HepG2 (cell line): ENCODE measurements around the gene NFKB2. TPM values are rescaled to one million over a fixed set of nuclear protein-coding genes. Genes with fewer than 3 reads are reported as not detected.

Experiments used
- ATAC-seq: fragments of 200-7000 bp; cut with Tn5 transposase; 3 replicates; pipeline ENCODE4 v1.9.1; 2020; ENCODE audit warnings: mild to moderate bottlenecking, moderate library complexity
- BruUV-seq: library from RNA; stranded (reverse); fragments of 400-500 nt; replicated peaks from 2 replicates; lab custom pipeline; 2021; lab: Mats Ljungman, UMichigan
- CTCF ChIA-PET: fragments of 300-600 bp; formaldehyde crosslinking; extraction: SDS; loops from one replicate; lab custom pipeline; 2021; ENCODE audit warnings: low total read pairs, inconsistent platforms, low intra/inter-chr PET ratio; lab: Yijun Ruan, JAX
- POLR2A ChIA-PET: fragments of 350-600 bp; sonication (Branson Sonifier 250); formaldehyde crosslinking; loops from one replicate; lab custom pipeline; 2020; ENCODE audit warnings: antibody characterized with exemption, inconsistent platforms; lab: Yijun Ruan, JAX
- DNase-seq: peaks from one replicate; pipeline ENCODE4 v3.0.0-alpha.2; 2015; ENCODE audit warnings: low spot score
- FAIRE-seq: peaks from 3 replicates; lab custom pipeline; 2011; peaks lifted over from hg19 to GRCh38; lab: Jason Lieb, UNC
- H2AFZ ChIP-seq: one replicate; pipeline ENCODE4 v1.6.1; 2011; ENCODE audit warnings: low read length, inconsistent platforms
- H3K27ac ChIP-seq: fragments of 300-600 bp; 3 replicates; pipeline ENCODE4 v1.8.0; 2011; ENCODE audit warnings: mixed run types, mild to moderate bottlenecking, mixed read lengths, low read length, inconsistent platforms; ENCODE audit not compliant: insufficient read depth; ENCODE audit errors: extremely low read length
- H3K27me3 ChIP-seq, 2 experiments: fragments of 200-600 bp in 1 of 2; 2 replicates in 1 of 2; 3 replicates in 1 of 2; pipeline versions ENCODE4 v1.6.0 to v1.8.0; 2011; ENCODE audit warnings: low read length in 2 of 2, mild to moderate bottlenecking in 2 of 2, moderate library complexity in 2 of 2, inconsistent platforms in 1 of 2; ENCODE audit not compliant: insufficient read depth in 2 of 2, control insufficient read depth in 1 of 2
- H3K36me3 ChIP-seq, 2 experiments: fragments of 200-600 bp in 1 of 2; replicated peaks in 1 of 2; 2 replicates in 1 of 2; 3 replicates in 1 of 2; pipeline versions ENCODE4 v1.5.1 to v1.8.0; 2011; ENCODE audit warnings: low read length in 2 of 2, inconsistent platforms in 1 of 2; ENCODE audit not compliant: insufficient read depth in 2 of 2, control insufficient read depth in 1 of 2
- H3K4me1 ChIP-seq: 2 replicates; pipeline ENCODE4 v1.5.1; 2012; ENCODE audit warnings: low read length, inconsistent platforms; ENCODE audit not compliant: insufficient read depth
- H3K4me2 ChIP-seq: 2 replicates; pipeline ENCODE4 v1.6.0; 2011; ENCODE audit warnings: low read depth, low read length, inconsistent platforms
- H3K4me3 ChIP-seq, 3 experiments: fragments of 200-600 bp in 1 of 3; sonication (generic), shearing (Covaris generic) in 1 of 3; replicated peaks in 1 of 3; 2 replicates each; pipeline ENCODE4 v1.5.1; 2011 to 2016; ENCODE audit warnings: low read length in 3 of 3, inconsistent platforms in 2 of 3, low read depth in 2 of 3, mild to moderate bottlenecking in 2 of 3, control low read depth in 1 of 3, mixed read lengths in 1 of 3; ENCODE audit not compliant: insufficient read depth in 1 of 3
- H3K79me2 ChIP-seq: one replicate; pipeline ENCODE4 v1.6.1; 2011; ENCODE audit warnings: low read length, inconsistent platforms; ENCODE audit not compliant: insufficient read depth
- H3K9ac ChIP-seq: 2 replicates; pipeline ENCODE4 v1.6.0; 2011; ENCODE audit warnings: mild to moderate bottlenecking, low read depth, low read length, inconsistent platforms; ENCODE audit not compliant: insufficient read depth
- H3K9me3 ChIP-seq: 2 replicates; pipeline ENCODE4 v1.5.1; 2012; ENCODE audit warnings: mild to moderate bottlenecking, low read length
- H4K20me1 ChIP-seq: 2 replicates; pipeline ENCODE4 v1.6.0; 2011; ENCODE audit warnings: inconsistent platforms, mild to moderate bottlenecking, low read length, moderate library complexity; ENCODE audit not compliant: insufficient read depth
- EZH2 ChIP-seq: conservative IDR thresholded peaks from 2 replicates; pipeline ENCODE4 v1.6.1; 2012; ENCODE audit warnings: mild to moderate bottlenecking, low read depth, low read length, moderate library complexity
- FIP1L1 ChIP-seq: fragments of 200-400 bp; formaldehyde crosslinking; IDR thresholded peaks from 2 replicates; pipeline ENCODE4 v1.6.1; 2018; ENCODE audit warnings: low read depth, mild to moderate bottlenecking, low read length, moderate library complexity, borderline replicate concordance; ENCODE audit not compliant: insufficient read depth
- GPN1 ChIP-seq: sonication (generic); formaldehyde crosslinking; IDR thresholded peaks from 2 replicates; pipeline ENCODE4 v1.5.1; 2020; ENCODE audit warnings: missing genetic modification reagents, borderline replicate concordance
- HHEX ChIP-seq: IDR thresholded peaks from 2 replicates; pipeline ENCODE4 v1.6.1; 2016; ENCODE audit warnings: control low read depth
- HIVEP1 ChIP-seq: sonication (generic); formaldehyde crosslinking; IDR thresholded peaks from 2 replicates; pipeline ENCODE4 v1.4.0; 2020; ENCODE audit warnings: mild to moderate bottlenecking, missing genetic modification reagents
- KDM2A ChIP-seq: sonication (generic); formaldehyde crosslinking; IDR thresholded peaks from 2 replicates; pipeline ENCODE4 v1.4.0; 2020; ENCODE audit warnings: low read depth, missing genetic modification reagents, borderline replicate concordance
- NR2C2 ChIP-seq: sonication (generic); formaldehyde crosslinking; IDR thresholded peaks from 2 replicates; pipeline ENCODE4 v1.4.0; 2020; ENCODE audit warnings: missing genetic modification reagents, mild to moderate bottlenecking, moderate library complexity, borderline replicate concordance
- SNRNP70 ChIP-seq: fragments of 200-400 bp; formaldehyde crosslinking; IDR thresholded peaks from 2 replicates; pipeline ENCODE4 v1.6.1; 2017; ENCODE audit warnings: mild to moderate bottlenecking, low read depth, low read length, moderate library complexity
- SUZ12 ChIP-seq: fragments of 150-350 bp; IDR thresholded peaks from 2 replicates; pipeline ENCODE4 v1.6.1; 2014; ENCODE audit warnings: low read depth, low read length
- XRCC5 ChIP-seq: fragments of 200-400 bp; formaldehyde crosslinking; optimal IDR thresholded peaks from 2 replicates; pipeline ENCODE3; 2017; ENCODE audit warnings: mild to moderate bottlenecking, low read length
- ZNF205 ChIP-seq: IDR thresholded peaks from 2 replicates; pipeline ENCODE4 v1.6.1; 2018; ENCODE audit warnings: missing biosample characterization, missing genetic modification reagents
- ZNF333 ChIP-seq: sonication (generic); formaldehyde crosslinking; IDR thresholded peaks from 2 replicates; pipeline ENCODE4 v1.4.0; 2020; ENCODE audit warnings: mild to moderate bottlenecking, missing genetic modification reagents, borderline replicate concordance
- ZNF383 ChIP-seq: sonication (generic); formaldehyde crosslinking; IDR thresholded peaks from 2 replicates; pipeline ENCODE4 v1.4.0; 2020; ENCODE audit warnings: missing genetic modification reagents, mild to moderate bottlenecking, borderline replicate concordance
- ZNF501 ChIP-seq: sonication (generic); formaldehyde crosslinking; IDR thresholded peaks from 2 replicates; pipeline ENCODE4 v1.5.1; 2020; ENCODE audit warnings: mild to moderate bottlenecking, moderate library complexity, missing genetic modification reagents
- ZNF564 ChIP-seq: sonication (generic); formaldehyde crosslinking; IDR thresholded peaks from 2 replicates; pipeline ENCODE4 v1.8.1; 2023; ENCODE audit warnings: mild to moderate bottlenecking, missing genetic modification reagents
- ZNF746 ChIP-seq: sonication (generic); formaldehyde crosslinking; IDR thresholded peaks from 2 replicates; pipeline ENCODE4 v1.8.0; 2022; ENCODE audit warnings: mild to moderate bottlenecking, missing genetic modification reagents
- WGBS: methylation state at CpG from one replicate; pipeline ENCODE4 v1.1.6; 2017; ENCODE audit warnings: low lambda C conversion rate; 5-methylcytosine and 5-hydroxymethylcytosine counted together
- in situ Hi-C: cut with HindIII; loops from 2 replicates; pipeline ENCODE4 v1.10.0; 2017; ENCODE audit warnings: low pct_unique_long_range_greater_than_20kb; ENCODE audit not compliant: extremely low pct_ligation_motif_present
- intact Hi-C: fragments of 100-400 bp; cut with micrococcal nuclease; formaldehyde crosslinking; loops from one replicate; pipeline ENCODE4 v1.10.0; 2022; ENCODE audit not compliant: unreplicated experiment
- polyA plus RNA-seq, 8 experiments: library from polyadenylated mRNA; depleted of rRNA in 3 of 8; stranded (reverse) in 7 of 8; unstranded in 1 of 8; fragments of >200 nt; fragmentation: Illumina TruSeq in 4 of 8; extraction: Trizol in 4 of 8; gene quantifications; 2 replicates each; pipeline versions ENCODE4 v1.2.1 to v1.2.3, GENCODE V29; 2011 to 2016; ENCODE audit warnings: low read depth in 4 of 8, missing spikeins in 1 of 8, mixed read lengths in 1 of 8; ENCODE audit not compliant: insufficient read depth in 1 of 8
- total RNA-seq, 5 experiments: library from RNA; depleted of rRNA; stranded (reverse); fragments of >200 nt; fragmentation: Illumina TruSeq; extraction: Trizol; gene quantifications; 2 replicates each; pipeline ENCODE4 v1.2.3, GENCODE V29; 2016; ENCODE audit warnings: low read depth in 1 of 5
- TF ChIP-seq, protein P1 (sequence below): sonication (generic); formaldehyde crosslinking; IDR thresholded peaks from 2 replicates; pipeline ENCODE4 v1.5.0; 2020; ENCODE audit warnings: missing genetic modification reagents
- TF ChIP-seq, protein P2 (sequence below): sonication (generic); formaldehyde crosslinking; IDR thresholded peaks from 2 replicates; pipeline ENCODE4 v1.4.0; 2020; ENCODE audit warnings: low read depth, mild to moderate bottlenecking, missing genetic modification reagents
- TF ChIP-seq, protein P3 (sequence below): sonication (generic); formaldehyde crosslinking; IDR thresholded peaks from 2 replicates; pipeline ENCODE4 v1.5.0; 2020; ENCODE audit warnings: mild to moderate bottlenecking, missing genetic modification reagents, borderline replicate concordance

Gene NFKB2
- total and polyA plus RNA-seq, 2 of the 13 experiments (the other 11 are each of a cell fraction or from before 2014, with no cell fraction given) = 7.7 to 12.5 TPM

GRCh38 chr10:102392306-102392705 is 3.2 kb upstream of the NFKB2 start:
- Histone ChIP-seq H3K79me2 (peaks cover 3% of the 10 kb centered on the region), H3K27me3 (peaks cover 0 to 11% of the 10 kb centered on the region in 2 experiments; a peak in 2 of 5 replicates), H3K36me3 (no peaks in the 10 kb centered on the region), H4K20me1 (no peaks in the 10 kb centered on the region), H3K9me3 (no peaks in the 10 kb centered on the region), H3K4me2 (no peak overlapping the region), H3K4me3 (no peak overlapping the region), H3K4me1 (peaks cover 39% of the 10 kb centered on the region), H3K9ac (no peak overlapping the region), H2AFZ (no peak overlapping the region), H3K27ac (no peak overlapping the region)
- ATAC-seq (no peak), DNase-seq (no peak), FAIRE-seq (no peak)
- BruUV-seq = no TSS peak
- no peak for TF ChIP-seq ZNF333 (CRISPR knock-in tag)
- TF ChIP-seq HIVEP1 (CRISPR knock-in tag) = no peak
- TF ChIP-seq GPN1 = no peak
- TF ChIP-seq ZNF564 (CRISPR knock-in tag) = no peak
- TF ChIP-seq, protein P1, sequence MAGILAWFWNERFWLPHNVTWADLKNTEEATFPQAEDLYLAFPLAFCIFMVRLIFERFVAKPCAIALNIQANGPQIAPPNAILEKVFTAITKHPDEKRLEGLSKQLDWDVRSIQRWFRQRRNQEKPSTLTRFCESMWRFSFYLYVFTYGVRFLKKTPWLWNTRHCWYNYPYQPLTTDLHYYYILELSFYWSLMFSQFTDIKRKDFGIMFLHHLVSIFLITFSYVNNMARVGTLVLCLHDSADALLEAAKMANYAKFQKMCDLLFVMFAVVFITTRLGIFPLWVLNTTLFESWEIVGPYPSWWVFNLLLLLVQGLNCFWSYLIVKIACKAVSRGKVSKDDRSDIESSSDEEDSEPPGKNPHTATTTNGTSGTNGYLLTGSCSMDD (CRISPR knock-in tag) = no peak
- TF ChIP-seq ZNF205 (CRISPR knock-in tag) = no peak
- TF ChIP-seq, protein P2, sequence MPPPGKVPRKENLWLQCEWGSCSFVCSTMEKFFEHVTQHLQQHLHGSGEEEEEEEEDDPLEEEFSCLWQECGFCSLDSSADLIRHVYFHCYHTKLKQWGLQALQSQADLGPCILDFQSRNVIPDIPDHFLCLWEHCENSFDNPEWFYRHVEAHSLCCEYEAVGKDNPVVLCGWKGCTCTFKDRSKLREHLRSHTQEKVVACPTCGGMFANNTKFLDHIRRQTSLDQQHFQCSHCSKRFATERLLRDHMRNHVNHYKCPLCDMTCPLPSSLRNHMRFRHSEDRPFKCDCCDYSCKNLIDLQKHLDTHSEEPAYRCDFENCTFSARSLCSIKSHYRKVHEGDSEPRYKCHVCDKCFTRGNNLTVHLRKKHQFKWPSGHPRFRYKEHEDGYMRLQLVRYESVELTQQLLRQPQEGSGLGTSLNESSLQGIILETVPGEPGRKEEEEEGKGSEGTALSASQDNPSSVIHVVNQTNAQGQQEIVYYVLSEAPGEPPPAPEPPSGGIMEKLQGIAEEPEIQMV = no peak
- no peak for TF ChIP-seq KDM2A (CRISPR knock-in tag)
- no peak for TF ChIP-seq ZNF501 (CRISPR knock-in tag)
- TF ChIP-seq, protein P3, sequence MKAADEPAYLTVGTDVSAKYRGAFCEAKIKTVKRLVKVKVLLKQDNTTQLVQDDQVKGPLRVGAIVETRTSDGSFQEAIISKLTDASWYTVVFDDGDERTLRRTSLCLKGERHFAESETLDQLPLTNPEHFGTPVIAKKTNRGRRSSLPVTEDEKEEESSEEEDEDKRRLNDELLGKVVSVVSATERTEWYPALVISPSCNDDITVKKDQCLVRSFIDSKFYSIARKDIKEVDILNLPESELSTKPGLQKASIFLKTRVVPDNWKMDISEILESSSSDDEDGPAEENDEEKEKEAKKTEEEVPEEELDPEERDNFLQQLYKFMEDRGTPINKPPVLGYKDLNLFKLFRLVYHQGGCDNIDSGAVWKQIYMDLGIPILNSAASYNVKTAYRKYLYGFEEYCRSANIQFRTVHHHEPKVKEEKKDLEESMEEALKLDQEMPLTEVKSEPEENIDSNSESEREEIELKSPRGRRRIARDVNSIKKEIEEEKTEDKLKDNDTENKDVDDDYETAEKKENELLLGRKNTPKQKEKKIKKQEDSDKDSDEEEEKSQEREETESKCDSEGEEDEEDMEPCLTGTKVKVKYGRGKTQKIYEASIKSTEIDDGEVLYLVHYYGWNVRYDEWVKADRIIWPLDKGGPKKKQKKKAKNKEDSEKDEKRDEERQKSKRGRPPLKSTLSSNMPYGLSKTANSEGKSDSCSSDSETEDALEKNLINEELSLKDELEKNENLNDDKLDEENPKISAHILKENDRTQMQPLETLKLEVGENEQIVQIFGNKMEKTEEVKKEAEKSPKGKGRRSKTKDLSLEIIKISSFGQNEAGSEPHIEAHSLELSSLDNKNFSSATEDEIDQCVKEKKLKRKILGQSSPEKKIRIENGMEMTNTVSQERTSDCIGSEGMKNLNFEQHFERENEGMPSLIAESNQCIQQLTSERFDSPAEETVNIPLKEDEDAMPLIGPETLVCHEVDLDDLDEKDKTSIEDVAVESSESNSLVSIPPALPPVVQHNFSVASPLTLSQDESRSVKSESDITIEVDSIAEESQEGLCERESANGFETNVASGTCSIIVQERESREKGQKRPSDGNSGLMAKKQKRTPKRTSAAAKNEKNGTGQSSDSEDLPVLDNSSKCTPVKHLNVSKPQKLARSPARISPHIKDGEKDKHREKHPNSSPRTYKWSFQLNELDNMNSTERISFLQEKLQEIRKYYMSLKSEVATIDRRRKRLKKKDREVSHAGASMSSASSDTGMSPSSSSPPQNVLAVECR (CRISPR knock-in tag) = no peak
- TF ChIP-seq ZNF383 (CRISPR knock-in tag) = no peak
- TF ChIP-seq NR2C2 = no peak
- no peak for TF ChIP-seq EZH2
- TF ChIP-seq XRCC5 = no peak
- no peak for TF ChIP-seq ZNF746
- TF ChIP-seq HHEX (CRISPR knock-in tag) = no peak
- TF ChIP-seq SUZ12 = no peak
- TF ChIP-seq SNRNP70 = no peak
- no peak for TF ChIP-seq FIP1L1
- intact Hi-C loops (no loop called here), in situ Hi-C loops (no loop called here)
- ChIA-PET POLR2A (no interaction called here), CTCF (no interaction called here)
- WGBS = 32% methylated on average over 5 of the region's 5 CpGs
